Measurements from ENCODE around the gene XIRP1.

XIRP1 gene

GRCh38 chr3:39209329-39209970, 17.1 kb upstream of the XIRP1 start:
- DNase-seq: no peak

DNA sequence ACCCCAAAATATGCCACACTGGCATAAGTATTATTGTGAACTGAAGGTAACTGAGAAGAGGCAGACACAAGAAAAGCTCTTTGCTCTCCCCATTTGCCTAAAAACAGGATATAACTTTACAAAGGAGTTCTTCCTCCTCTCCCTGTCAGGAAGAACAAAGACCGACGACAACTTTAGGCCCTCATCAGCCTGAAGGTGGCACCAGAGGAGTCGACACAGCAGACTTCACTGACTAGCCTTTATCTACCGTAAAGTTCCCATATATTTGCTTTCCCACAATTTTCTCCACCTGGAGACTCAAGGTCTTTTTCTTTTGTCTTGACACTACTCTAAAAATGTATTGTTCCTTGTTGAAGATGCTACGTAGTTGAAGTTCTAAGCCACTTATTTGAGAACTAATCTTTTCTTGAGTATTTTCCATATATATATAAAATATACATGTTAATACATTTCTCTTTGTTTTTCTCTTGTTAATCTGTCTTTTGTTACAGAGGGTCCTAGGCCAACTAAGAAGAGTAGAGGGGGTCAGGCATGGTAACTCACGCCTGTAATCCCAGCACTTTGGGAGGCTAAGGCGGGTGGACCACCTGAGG, 16.2 kb upstream of the XIRP1 start:
- DNase-seq: no peak

DNA sequence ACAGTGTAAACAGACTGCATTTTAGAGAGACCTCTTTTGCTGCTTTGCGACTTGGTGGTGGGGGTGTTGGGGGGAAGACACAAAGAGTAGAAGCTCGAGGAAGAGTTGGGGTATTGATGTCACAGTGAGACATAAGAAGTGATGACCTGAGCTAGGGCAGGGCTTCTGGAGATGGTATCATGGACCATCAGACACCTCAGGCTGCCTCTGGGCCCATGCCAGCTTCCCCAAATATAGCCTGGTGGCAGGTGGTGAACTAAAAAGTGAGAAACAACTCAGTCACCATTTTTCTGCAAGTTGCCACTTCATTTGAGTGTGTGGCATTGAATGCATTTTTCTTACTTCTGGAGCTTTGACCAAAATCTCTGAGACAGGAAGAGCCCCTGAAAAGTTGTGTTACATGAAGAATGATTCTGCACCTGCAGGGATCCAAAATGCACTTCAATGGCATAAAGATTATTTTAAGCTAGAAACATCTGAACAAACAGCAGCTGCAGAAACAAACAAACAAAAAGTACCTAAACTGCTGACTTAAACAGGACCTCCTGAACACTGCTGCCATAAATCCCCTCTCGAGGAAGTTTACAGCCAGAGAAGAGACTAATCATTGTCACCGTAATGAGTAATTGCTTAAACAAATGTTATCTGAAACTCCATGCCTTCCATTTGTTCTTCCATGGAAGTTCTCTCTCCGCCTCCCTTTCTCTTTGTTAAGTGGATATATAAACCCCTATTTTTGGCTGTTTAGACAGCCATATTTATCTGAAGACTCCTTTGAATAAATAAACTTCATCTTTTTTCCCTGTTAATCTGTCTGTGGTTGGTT, 15.2 kb upstream of the XIRP1 start:
- DNase-seq: no peak

DNA sequence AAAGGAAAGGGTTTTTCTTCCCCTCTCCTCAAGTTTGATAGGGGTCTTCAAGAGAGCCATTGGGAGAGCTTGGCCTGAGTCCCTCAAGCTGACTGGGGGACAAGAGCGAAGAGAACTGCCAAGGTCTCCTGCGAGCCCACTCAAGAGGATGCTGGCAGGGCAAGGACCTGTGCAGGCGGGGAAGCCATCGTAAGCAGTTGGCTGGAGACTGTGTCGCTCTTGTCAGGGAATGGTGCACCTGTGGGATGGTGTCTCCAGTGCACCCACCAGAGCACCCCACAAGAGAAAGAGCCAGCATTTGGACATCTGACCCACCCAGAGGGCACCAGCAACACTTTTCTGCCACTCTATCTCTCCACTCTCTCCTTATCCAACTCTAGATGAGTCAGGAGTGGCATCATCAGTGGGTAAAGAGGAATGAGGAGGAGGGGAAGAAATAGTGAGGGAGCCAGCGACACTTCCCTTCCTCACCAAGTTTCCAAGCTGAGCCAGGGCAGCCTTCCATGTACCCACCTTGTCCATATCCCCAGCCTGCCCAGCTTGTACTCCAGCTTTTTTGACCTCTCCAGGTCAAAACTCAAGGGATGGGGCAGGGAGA, 13.6 kb upstream of the XIRP1 start:
- no peak for DNase-seq

DNA sequence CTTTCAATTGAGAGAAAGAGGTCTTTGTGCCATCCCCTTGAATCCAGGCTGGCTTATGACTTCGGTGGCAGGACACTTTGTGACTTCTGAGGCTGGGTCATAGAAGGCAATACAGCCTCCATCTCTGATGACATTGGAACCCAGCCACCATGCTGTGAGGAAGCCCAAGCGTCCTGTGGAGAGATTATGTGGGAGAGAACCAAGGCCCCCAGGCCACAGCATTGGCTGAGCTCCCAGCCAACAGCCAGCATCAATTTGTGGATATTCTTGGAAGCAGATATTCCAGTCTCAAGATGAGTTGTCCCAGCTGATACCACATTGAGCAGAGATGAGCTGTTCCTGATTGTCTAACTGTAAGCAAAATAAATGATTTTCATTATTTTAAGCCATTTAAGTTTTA, 12.7 kb upstream of the XIRP1 start:
- no peak for DNase-seq

DNA sequence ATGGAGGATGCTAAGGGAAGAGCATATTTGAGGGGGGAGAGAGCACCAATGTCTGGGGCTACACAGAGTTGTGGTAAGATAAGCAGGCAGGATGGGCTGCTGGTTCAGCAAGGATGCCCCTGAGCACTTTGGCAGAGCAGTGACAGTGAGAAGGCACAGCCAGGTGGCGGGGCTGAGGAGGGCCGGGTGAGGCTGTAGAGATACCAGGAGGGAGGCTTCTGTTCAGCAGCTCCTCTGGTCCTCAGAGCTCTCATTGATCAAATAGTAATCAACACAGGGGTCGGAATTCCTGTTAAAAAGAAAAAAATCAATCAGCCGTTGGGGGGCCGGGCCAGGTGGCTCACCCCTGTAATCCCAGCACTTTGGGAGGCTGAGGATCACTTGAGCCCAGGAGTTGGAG, 11.5 kb upstream of the XIRP1 start:
- DNase-seq: no peak

DNA sequence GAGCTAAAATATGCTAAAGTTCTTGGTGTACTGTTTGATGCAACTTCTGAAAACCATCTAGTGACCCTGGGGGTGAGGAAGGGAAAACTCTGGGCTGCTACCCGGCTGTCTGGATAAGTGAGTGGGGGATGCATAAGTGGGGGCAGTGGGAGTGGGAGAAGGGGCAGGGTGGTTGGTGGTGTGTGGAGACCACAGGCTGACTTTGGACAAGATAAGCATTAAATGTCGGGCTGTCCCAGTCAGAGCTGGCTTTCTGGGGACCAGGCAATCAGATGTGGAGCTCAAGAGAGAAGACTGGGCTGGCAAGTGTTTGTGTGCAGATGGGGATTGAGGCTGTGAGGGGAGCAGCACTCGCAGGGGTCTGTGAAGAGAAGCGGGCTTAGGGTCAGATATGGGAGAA, 11.0 kb upstream of the XIRP1 start:
- DNase-seq: no peak

DNA sequence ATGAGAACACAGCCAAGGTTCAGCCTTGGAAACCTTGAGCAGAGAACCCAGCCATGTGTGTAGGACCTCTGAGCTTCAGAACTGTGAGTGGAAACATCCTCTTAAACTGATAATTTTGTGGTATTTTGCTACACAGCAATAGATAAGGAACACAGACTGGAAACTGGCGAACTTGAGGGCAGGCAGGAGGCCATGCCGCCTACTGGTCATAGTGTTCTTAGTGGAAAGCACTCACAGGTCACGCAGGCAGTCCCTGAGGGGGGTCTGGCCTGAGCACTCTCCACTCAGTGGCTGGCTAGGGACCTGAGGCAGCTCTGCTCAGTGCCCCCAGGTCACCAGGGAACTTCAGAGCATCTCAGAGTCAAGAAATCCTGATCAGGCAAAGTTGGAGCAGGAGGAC, 9.7 kb upstream of the XIRP1 start:
- DNase-seq: no peak

- DNase-seq: no peak
Measured at GRCh38 chr3:39196671-39197356, 4.4 kb upstream of the XIRP1 start.

GRCh38 chr3:39196034-39196433, 3.6 kb upstream of the XIRP1 start:
- DNase-seq: no peak

- DNase-seq: no peak
Measured at GRCh38 chr3:39193391-39193790, 996 bp upstream of the XIRP1 start.

GRCh38 chr3:39191773-39192172, 622 bp downstream of the XIRP1 start:
- DNase-seq: no peak

- DNase-seq: no peak
Measured at GRCh38 chr3:39191111-39191510, 1.3 kb downstream of the XIRP1 start.

GRCh38 chr3:39190281-39191025, 1.9 kb downstream of the XIRP1 start:
- DNase-seq: no peak

DNA sequence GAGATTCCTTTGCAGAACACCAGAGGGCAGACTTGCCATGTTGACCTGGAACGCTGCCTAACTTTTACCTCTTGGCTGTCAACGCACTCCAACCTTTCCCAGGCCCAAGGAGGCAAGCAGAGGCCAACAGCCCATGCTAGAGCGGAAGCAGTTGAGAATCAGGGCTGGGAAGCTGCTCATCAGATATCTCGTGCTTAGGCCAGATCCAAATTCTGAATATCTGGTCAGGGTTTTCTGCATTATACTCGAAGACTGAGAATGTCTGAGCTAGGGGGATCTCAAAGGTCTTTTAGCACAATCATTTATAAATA, 2.5 kb downstream of the XIRP1 start:
- DNase-seq: no peak

- no peak for DNase-seq
Measured at GRCh38 chr3:39189150-39189958, 3.0 kb downstream of the XIRP1 start.

DNA sequence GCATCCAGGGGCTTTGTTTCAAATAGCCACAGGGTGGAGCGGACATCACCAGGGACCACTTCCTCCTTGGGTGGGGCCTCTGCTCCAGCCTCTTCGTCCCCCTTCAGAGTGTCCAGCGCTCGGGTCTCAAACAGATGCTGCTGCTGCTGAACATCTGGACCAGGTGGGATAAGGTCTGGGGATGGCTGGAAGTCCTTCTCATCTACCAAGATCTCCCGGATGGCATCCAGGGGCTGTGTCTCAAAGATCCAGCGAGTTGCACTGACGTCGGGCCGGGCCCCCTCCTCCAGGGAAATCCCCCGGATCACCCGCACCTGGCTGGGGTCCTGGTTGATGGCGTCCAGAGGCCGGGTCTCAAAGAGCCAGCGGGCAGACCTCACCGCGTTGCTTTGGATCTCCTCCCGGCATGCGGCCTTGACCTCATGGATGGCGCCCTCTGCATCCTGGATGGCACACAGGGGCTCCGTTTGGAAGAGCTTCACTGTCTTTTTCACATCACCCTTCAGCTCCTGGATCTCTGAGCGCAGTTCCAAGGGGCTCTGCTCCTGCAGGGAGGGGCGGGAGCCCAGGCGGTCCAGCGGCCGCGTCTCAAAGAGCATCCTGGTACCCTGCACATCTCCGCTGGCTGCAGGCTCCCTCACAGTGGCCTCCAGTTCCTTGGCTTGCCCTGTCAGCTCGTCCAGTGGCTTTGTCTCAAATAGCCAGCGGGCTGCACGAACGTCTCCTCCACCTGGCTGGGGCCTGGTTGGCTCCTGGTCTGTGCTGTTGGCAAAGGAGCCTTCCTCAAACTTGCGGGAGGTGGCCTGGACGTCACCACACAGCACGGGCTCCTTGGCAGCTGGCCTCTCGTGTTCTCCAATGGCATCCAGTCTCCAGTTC, 3.9 kb downstream of the XIRP1 start:
- DNase-seq: no peak

- DNase-seq: no peak
Measured at GRCh38 chr3:39187372-39188155, 4.8 kb downstream of the XIRP1 start.

DNA sequence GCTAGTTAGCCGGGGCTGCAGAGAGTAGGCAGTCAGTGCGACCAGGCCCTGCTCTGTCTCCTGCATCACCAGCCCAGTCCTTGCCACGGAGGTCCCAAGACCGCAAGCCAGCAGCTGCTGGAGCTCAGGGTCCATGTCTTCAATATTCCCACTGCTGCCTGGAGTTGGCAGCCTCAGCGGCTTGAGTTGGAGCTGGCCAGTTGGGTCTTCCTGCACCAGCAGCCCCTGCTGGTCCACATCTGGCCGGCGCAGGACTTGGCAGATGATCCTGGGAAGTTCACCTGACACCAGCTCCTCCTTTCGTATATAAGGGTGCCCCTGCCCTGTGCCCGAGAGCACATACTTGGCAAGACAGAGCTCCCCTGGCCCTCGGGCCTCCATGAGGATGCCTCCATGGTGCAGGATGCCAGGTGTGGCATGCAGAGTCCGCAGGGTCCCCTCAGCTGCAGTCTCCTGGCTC, 5.7 kb downstream of the XIRP1 start:
- DNase-seq: no peak
